ENCODE measurements around the gene UCP2.

Gene UCP2

GRCh38 chr11:74024261-74025029 is 41.8 kb upstream of the UCP2 start:
- Histone ChIP-seq H3K9me3 (replicated peaks in 1 of 2; ENCODE audit: control insufficient read depth in 2 of 2, insufficient read depth in 1 of 2, low read depth in 1 of 2, low read length in 2 of 2) (no peaks in the 10 kb centered on the region), H4K8ac (ENCODE audit: low read depth, low read length) (no peak overlapping the region), H2AFZ (ENCODE audit: low read length) (no peak overlapping the region), H3K79me1 (ENCODE audit: low read depth, low read length) (no peaks in the 10 kb centered on the region), H2BK120ac (ENCODE audit: low read depth, low read length) (no peak overlapping the region), H3K27me3 (ENCODE audit: control insufficient read depth in 3 of 3, insufficient read depth in 3 of 3, low read depth in 1 of 3, low read length in 3 of 3) (no peaks in the 10 kb centered on the region), H2BK5ac (ENCODE audit: low read length) (no peak overlapping the region), H3K9ac (ENCODE audit: low read depth, low read length, poor library complexity) (no peak overlapping the region), H2AK5ac (ENCODE audit: low read depth, low read length) (no peak overlapping the region), H3K36me3 (replicated peaks in 1 of 2; ENCODE audit: control insufficient read depth in 2 of 2, insufficient read depth in 2 of 2, low read length in 2 of 2) (peaks cover 0 to 72% of the 10 kb centered on the region in 2 donors), H2BK12ac (ENCODE audit: low read length) (no peak overlapping the region), H3K4me1 (ENCODE audit: control insufficient read depth in 2 of 2, insufficient read depth in 1 of 2, low read depth in 1 of 2, low read length in 2 of 2) (peaks cover 0 to 1% of the 10 kb centered on the region in 2 donors), H3K18ac (ENCODE audit: low read length) (no peak overlapping the region), H4K91ac (ENCODE audit: low read depth, low read length, poor library complexity) (no peak overlapping the region), H3K4ac (ENCODE audit: low read length) (no peak overlapping the region), H3K23ac (ENCODE audit: low read depth, low read length, poor library complexity) (no peak overlapping the region), H3K27ac (replicated peaks; ENCODE audit: low read length) (no peak overlapping the region), H3K4me3 (ENCODE audit: low read length in 2 of 2) (no peak overlapping the region), H3K4me2 (ENCODE audit: insufficient read depth, low read length, poor library complexity, severe bottlenecking) (no peak overlapping the region), H2BK15ac (ENCODE audit: low read length) (no peak overlapping the region), H3K14ac (ENCODE audit: low read length) (no peak overlapping the region)
- no peak for DNase-seq (ENCODE audit: low spot score)
- WGBS, 2 donors (ENCODE audit: extremely low coverage in 2 of 2, insufficient read length in 2 of 2, insufficient replicate concordance in 1 of 2): no CpG with 5 or more reads among the region's 2 CpGs

- no peak overlapping the region for H2AK5ac ChIP-seq (ENCODE audit: low read depth, low read length)
- H4K8ac ChIP-seq (ENCODE audit: low read depth, low read length): no peak overlapping the region
- H3K23ac ChIP-seq (ENCODE audit: low read depth, low read length, poor library complexity): no peak overlapping the region
- H2BK15ac ChIP-seq (ENCODE audit: low read length): no peak overlapping the region
- peak overlapping the region; percentile 36 for H3K9ac ChIP-seq (ENCODE audit: low read depth, low read length, poor library complexity)
- H3K4me3 ChIP-seq (ENCODE audit: low read length in 2 of 2): no peak overlapping the region
- no peaks in the 10 kb centered on the region for H3K9me3 ChIP-seq (replicated peaks in 1 of 2; ENCODE audit: control insufficient read depth in 2 of 2, insufficient read depth in 1 of 2, low read depth in 1 of 2, low read length in 2 of 2)
- H2AFZ ChIP-seq (ENCODE audit: low read length): no peak overlapping the region
- H2BK5ac ChIP-seq (ENCODE audit: low read length): no peak overlapping the region
- no peak overlapping the region for H2BK12ac ChIP-seq (ENCODE audit: low read length)
- H3K4me1 ChIP-seq (ENCODE audit: control insufficient read depth in 2 of 2, insufficient read depth in 1 of 2, low read depth in 1 of 2, low read length in 2 of 2): peaks cover 0 to 1% of the 10 kb centered on the region in 2 donors
- peaks cover 0 to 67% of the 10 kb centered on the region in 2 donors for H3K36me3 ChIP-seq (replicated peaks in 1 of 2; ENCODE audit: control insufficient read depth in 2 of 2, insufficient read depth in 2 of 2, low read length in 2 of 2)
- H3K18ac ChIP-seq (ENCODE audit: low read length): no peak overlapping the region
- no peaks in the 10 kb centered on the region for H3K27me3 ChIP-seq (ENCODE audit: control insufficient read depth in 3 of 3, insufficient read depth in 3 of 3, low read depth in 1 of 3, low read length in 3 of 3)
- H3K27ac ChIP-seq (replicated peaks; ENCODE audit: low read length): no peak overlapping the region
- no peak overlapping the region for H4K91ac ChIP-seq (ENCODE audit: low read depth, low read length, poor library complexity)
- no peak overlapping the region for H3K4ac ChIP-seq (ENCODE audit: low read length)
- no peaks in the 10 kb centered on the region for H3K79me1 ChIP-seq (ENCODE audit: low read depth, low read length)
- no peak for DNase-seq (ENCODE audit: low spot score)
- H2BK120ac ChIP-seq (ENCODE audit: low read depth, low read length): no peak overlapping the region
- H3K14ac ChIP-seq (ENCODE audit: low read length): no peak overlapping the region
- H3K4me2 ChIP-seq (ENCODE audit: insufficient read depth, low read length, poor library complexity, severe bottlenecking): no peak overlapping the region
Measured at GRCh38 chr11:74023276-74023675, 40.6 kb upstream of the UCP2 start.

DNA sequence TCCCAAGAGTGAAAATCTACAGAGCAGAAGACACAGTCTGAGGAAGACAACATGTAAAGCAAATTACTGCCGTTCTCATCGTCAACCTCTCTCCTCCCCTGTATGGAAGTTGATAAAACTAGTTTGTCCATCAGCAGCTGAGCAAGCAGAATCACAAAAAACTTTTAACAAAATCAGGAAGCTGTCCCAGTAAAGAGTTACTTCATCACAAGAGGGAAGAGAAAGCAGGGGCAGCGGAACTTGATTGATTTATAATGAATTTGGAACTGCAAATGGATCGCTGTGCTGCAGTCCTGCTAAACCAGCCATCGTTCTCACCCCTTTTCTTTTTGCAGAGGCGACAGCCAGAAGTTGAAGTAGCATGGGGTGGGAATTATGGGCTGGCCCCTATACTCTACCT is 39.9 kb upstream of the UCP2 start:
- Histone ChIP-seq H3K27ac (replicated peaks; ENCODE audit: low read length) (no peak overlapping the region), H2BK15ac (ENCODE audit: low read length) (no peak overlapping the region), H3K18ac (ENCODE audit: low read length) (no peak overlapping the region), H3K9ac (ENCODE audit: low read depth, low read length, poor library complexity) (no peak overlapping the region), H3K27me3 (ENCODE audit: control insufficient read depth in 3 of 3, insufficient read depth in 3 of 3, low read depth in 1 of 3, low read length in 3 of 3) (no peaks in the 10 kb centered on the region), H3K14ac (ENCODE audit: low read length) (no peak overlapping the region), H2AFZ (ENCODE audit: low read length) (no peak overlapping the region), H2BK5ac (ENCODE audit: low read length) (no peak overlapping the region), H4K91ac (ENCODE audit: low read depth, low read length, poor library complexity) (no peak overlapping the region), H3K79me1 (ENCODE audit: low read depth, low read length) (no peaks in the 10 kb centered on the region), H3K9me3 (replicated peaks in 1 of 2; ENCODE audit: control insufficient read depth in 2 of 2, insufficient read depth in 1 of 2, low read depth in 1 of 2, low read length in 2 of 2) (no peaks in the 10 kb centered on the region), H2BK12ac (ENCODE audit: low read length) (no peak overlapping the region), H3K4me3 (ENCODE audit: low read length in 2 of 2) (no peak overlapping the region), H4K8ac (ENCODE audit: low read depth, low read length) (no peak overlapping the region), H3K4me2 (ENCODE audit: insufficient read depth, low read length, poor library complexity, severe bottlenecking) (no peak overlapping the region), H3K4me1 (ENCODE audit: control insufficient read depth in 2 of 2, insufficient read depth in 1 of 2, low read depth in 1 of 2, low read length in 2 of 2) (peaks cover 0 to 1% of the 10 kb centered on the region in 2 donors), H2BK120ac (ENCODE audit: low read depth, low read length) (no peak overlapping the region), H2AK5ac (ENCODE audit: low read depth, low read length) (no peak overlapping the region), H3K4ac (ENCODE audit: low read length) (no peak overlapping the region), H3K36me3 (replicated peaks in 1 of 2; ENCODE audit: control insufficient read depth in 2 of 2, insufficient read depth in 2 of 2, low read length in 2 of 2) (peaks cover 3 to 67% of the 10 kb centered on the region in 2 donors), H3K23ac (ENCODE audit: low read depth, low read length, poor library complexity) (no peak overlapping the region)
- no peak for DNase-seq (ENCODE audit: low spot score)
- WGBS, 2 donors (ENCODE audit: extremely low coverage in 2 of 2, insufficient read length in 2 of 2, insufficient replicate concordance in 1 of 2): no CpG with 5 or more reads among the region's 6 CpGs

GRCh38 chr11:74021998-74022397 is 39.4 kb upstream of the UCP2 start:
- Histone ChIP-seq H2BK12ac (ENCODE audit: low read length) (no peak overlapping the region), H3K9ac (ENCODE audit: low read depth, low read length, poor library complexity) (no peak overlapping the region), H2AK5ac (ENCODE audit: low read depth, low read length) (no peak overlapping the region), H4K91ac (ENCODE audit: low read depth, low read length, poor library complexity) (no peak overlapping the region), H3K4me1 (ENCODE audit: control insufficient read depth in 2 of 2, insufficient read depth in 1 of 2, low read depth in 1 of 2, low read length in 2 of 2) (peaks cover 0 to 1% of the 10 kb centered on the region in 2 donors), H3K4ac (ENCODE audit: low read length) (no peak overlapping the region), H3K9me3 (replicated peaks in 1 of 2; ENCODE audit: control insufficient read depth in 2 of 2, insufficient read depth in 1 of 2, low read depth in 1 of 2, low read length in 2 of 2) (no peaks in the 10 kb centered on the region), H3K4me3 (ENCODE audit: low read length in 2 of 2) (no peak overlapping the region), H3K23ac (ENCODE audit: low read depth, low read length, poor library complexity) (no peak overlapping the region), H2BK15ac (ENCODE audit: low read length) (no peak overlapping the region), H3K4me2 (ENCODE audit: insufficient read depth, low read length, poor library complexity, severe bottlenecking) (no peak overlapping the region), H4K8ac (ENCODE audit: low read depth, low read length) (no peak overlapping the region), H3K27me3 (ENCODE audit: control insufficient read depth in 3 of 3, insufficient read depth in 3 of 3, low read depth in 1 of 3, low read length in 3 of 3) (no peaks in the 10 kb centered on the region), H3K36me3 (replicated peaks in 1 of 2; ENCODE audit: control insufficient read depth in 2 of 2, insufficient read depth in 2 of 2, low read length in 2 of 2) (peaks cover 4 to 69% of the 10 kb centered on the region in 2 donors), H2BK120ac (ENCODE audit: low read depth, low read length) (no peak overlapping the region), H2AFZ (ENCODE audit: low read length) (no peak overlapping the region), H3K27ac (replicated peaks; ENCODE audit: low read length) (no peak overlapping the region), H3K79me1 (ENCODE audit: low read depth, low read length) (no peaks in the 10 kb centered on the region), H2BK5ac (ENCODE audit: low read length) (no peak overlapping the region), H3K18ac (ENCODE audit: low read length) (no peak overlapping the region), H3K14ac (ENCODE audit: low read length) (no peak overlapping the region)
- DNase-seq (ENCODE audit: low spot score): no peak
- WGBS, 2 donors (ENCODE audit: extremely low coverage in 2 of 2, insufficient read length in 2 of 2, insufficient replicate concordance in 1 of 2): no CpG with 5 or more reads among the region's 6 CpGs
